ENCODE data around the gene COX20. TPM values are rescaled to one million over a fixed set of nuclear protein-coding genes. Genes with fewer than 3 reads are reported as not detected.

Gene COX20
- total and polyA plus RNA-seq, 2 of the 8 experiments (the other 6 are each of a cell fraction or from before 2014, with no cell fraction given) = 17.5 to 28.8 TPM

DNA sequence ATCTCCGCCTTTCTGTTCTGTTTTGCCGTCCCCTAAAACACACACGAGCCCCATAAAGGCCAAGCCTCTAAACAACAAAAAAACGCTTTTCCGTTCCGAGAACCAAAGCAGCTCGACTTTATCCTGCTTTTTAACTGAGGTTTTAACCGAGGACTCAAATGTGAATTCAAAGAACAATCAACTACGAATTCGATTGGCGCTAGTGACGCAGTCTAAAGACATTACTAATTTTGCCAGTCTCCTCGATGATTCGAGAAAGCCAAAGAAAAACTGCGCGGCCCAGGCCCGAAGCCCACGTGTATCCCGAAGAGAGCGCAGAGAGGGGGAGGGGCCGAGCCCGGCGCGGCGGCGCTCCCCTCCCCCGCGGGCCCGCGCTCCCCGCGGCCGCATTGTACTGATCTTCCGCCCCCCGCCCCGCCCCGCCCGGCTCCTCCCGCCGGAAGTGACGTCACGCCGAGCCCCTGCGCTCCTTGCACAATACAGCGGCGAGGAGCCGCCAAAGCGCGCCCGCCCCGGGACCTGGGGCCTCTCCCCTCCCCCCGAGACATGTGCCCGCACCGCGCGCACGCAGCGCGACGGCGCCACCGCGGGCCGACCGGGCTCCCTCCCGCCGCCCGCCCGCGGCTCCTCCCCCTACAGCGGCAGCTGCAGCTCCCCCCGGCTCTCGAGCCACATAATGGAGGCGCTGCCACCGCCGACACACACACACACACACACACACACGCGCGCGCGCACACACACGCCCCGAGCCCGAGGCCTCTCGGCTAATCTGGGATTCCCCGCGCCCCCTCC, 27.4 kb downstream of the COX20 start:
- H3K56ac ChIP-seq (replicated peaks; ENCODE audit: insufficient read length, low read depth, low read length) = peak overlapping the region; percentile 78
- H3K27ac ChIP-seq (ENCODE audit: low read depth, low read length) = peak overlapping the region; percentile 91
- peaks cover 5% of the 10 kb centered on the region for H3K23me2 ChIP-seq (ENCODE audit: low read depth, low read length)
- H4K91ac ChIP-seq (replicated peaks; ENCODE audit: insufficient read length, low read length) = peak overlapping the region; percentile 11
- WGBS, 2 experiments (ENCODE audit: extremely low coverage in 1 of 2, insufficient coverage in 1 of 2, insufficient read length in 1 of 2, insufficient replicate concordance in 2 of 2, low coverage in 1 of 2, low lambda C conversion rate in 2 of 2, missing lambda C conversion rate in 1 of 2) = 2% methylated on average over 41 of the region's 87 CpGs; no CpG with 5 or more reads in 1 of the 2 experiments
- ChIA-PET CTCF (ENCODE audit: partially characterized antibody) (interaction anchor here (0.7 to 2.8 kb wide), 4 partner anchors 27 to 180 kb away, joined by 3 to 12 read pairs (median 3); partner anchors contain the start of gene COX20), POLR2A (ENCODE audit: partially characterized antibody) (interaction anchor here (0.6 to 29.6 kb wide), 18 partner anchors 12 to 305 kb away, joined by 3 to 677 read pairs (median 5); partner anchors contain the start of gene COX20)
- H3K27me3 ChIP-seq (replicated peaks in 1 of 4; ENCODE audit: control insufficient read depth in 3 of 4, extremely low read depth in 1 of 4, insufficient read depth in 3 of 4, low read length in 3 of 4) = no peaks in the 10 kb centered on the region
- H3K4ac ChIP-seq (replicated peaks; ENCODE audit: insufficient read length, low read depth, low read length) = peak overlapping the region; percentile 63
- no peak overlapping the region for H2BK15ac ChIP-seq (ENCODE audit: low read length)
- H2AFZ ChIP-seq (ENCODE audit: low read length) = no peak overlapping the region
- H3K9me3 ChIP-seq (ENCODE audit: insufficient read depth in 2 of 2, low read depth in 1 of 2, low read length in 1 of 2) = no peaks in the 10 kb centered on the region
- peak overlapping the region; percentile 99 to 100 (median 100) for H3K9ac ChIP-seq (replicated peaks in 1 of 4; ENCODE audit: extremely low read depth in 1 of 4, low read depth in 3 of 4, low read length in 3 of 4)
- H3K79me2 ChIP-seq (ENCODE audit: control insufficient read depth in 1 of 2, insufficient read depth in 2 of 2, low read length in 2 of 2) = peaks cover 38 to 65% of the 10 kb centered on the region in 2 experiments
- no peak overlapping the region for H2BK20ac ChIP-seq (ENCODE audit: low read length)
- peak; percentile 85 to 93 for DNase-seq (ENCODE audit: low read depth in 1 of 2, low spot score in 2 of 2)
- peak overlapping the region; percentile 46; the same call in 1 of the 2 replicates for H2BK12ac ChIP-seq (ENCODE audit: low read depth, low read length)
- H2BK5ac ChIP-seq (ENCODE audit: low read depth, low read length) = peak overlapping the region; percentile 91
- H3K4me1 ChIP-seq (replicated peaks in 1 of 4; ENCODE audit: control insufficient read depth in 3 of 4, insufficient read depth in 4 of 4, low read length in 3 of 4) = peaks cover 0 to 6% (median 3%) of the 10 kb centered on the region in 4 experiments; a peak in 4 of 7 replicates
- no peaks in the 10 kb centered on the region; the same call in 1 of the 2 replicates for H3K79me1 ChIP-seq (ENCODE audit: low read depth, low read length)
- peak overlapping the region; percentile 76 to 92 for H3K4me2 ChIP-seq (ENCODE audit: insufficient read depth in 1 of 2, low read depth in 2 of 2, low read length in 2 of 2)
- H4K8ac ChIP-seq (ENCODE audit: extremely low read depth, insufficient read depth, low read length) = peak overlapping the region; percentile 99; the same call in 1 of the 2 replicates
- H2BK120ac ChIP-seq (replicated peaks; ENCODE audit: low read depth, low read length) = no peak overlapping the region
- no peak overlapping the region for H3K23ac ChIP-seq (ENCODE audit: insufficient read length)
- H4K20me1 ChIP-seq (replicated peaks in 1 of 2; ENCODE audit: control insufficient read depth in 1 of 2, insufficient read depth in 2 of 2, low read length in 2 of 2) = peaks cover 30 to 33% of the 10 kb centered on the region in 2 experiments
- no peak overlapping the region for H3K14ac ChIP-seq (ENCODE audit: insufficient read length)
- H2AK5ac ChIP-seq (ENCODE audit: low read depth, low read length) = peak overlapping the region; percentile 18; the same call in 1 of the 2 replicates
- peak overlapping the region; percentile 84 for H3K18ac ChIP-seq (ENCODE audit: extremely low read depth, low read length)
- FAIRE-seq = no peak
- H4K5ac ChIP-seq (ENCODE audit: insufficient read length, low read depth, low read length) = peak overlapping the region; percentile 95
- H3K36me3 ChIP-seq (ENCODE audit: control insufficient read depth in 2 of 4, insufficient read depth in 4 of 4, low read length in 3 of 4) = peaks cover 24 to 48% (median 38%) of the 10 kb centered on the region in 4 experiments
- peak overlapping the region; percentile 91 to 100 (median 98) for H3K4me3 ChIP-seq (ENCODE audit: extremely low read depth in 1 of 4, insufficient read depth in 2 of 4, low read depth in 3 of 4, low read length in 4 of 4)
- TF ChIP-seq EZH2 (IDR thresholded peaks at IDR 0.05; ENCODE audit: low read depth, low read length, severe bottlenecking) = no peak
- TF ChIP-seq SIN3A (conservative IDR thresholded peaks at IDR 0.05 in 1 of 2, IDR thresholded peaks at IDR 0.05 in 1 of 2; ENCODE audit: low read depth in 1 of 2, low read length in 2 of 2) = peak in 1 of 2 experiments; percentile 65; a peak in 3 of 4 replicates
- TF ChIP-seq FOSL1 (IDR thresholded peaks at IDR 0.05; ENCODE audit: insufficient read depth, low read depth, low read length) = 0 out of 2 replicates have a peak, but pooled peaks have one; percentile 8
- no peak for TF ChIP-seq BACH1 (IDR thresholded peaks at IDR 0.05; ENCODE audit: low read length)
- no peak for TF ChIP-seq KDM1A (IDR thresholded peaks at IDR 0.05; ENCODE audit: borderline replicate concordance, low read length)
- no peak for TF ChIP-seq EP300 (IDR thresholded peaks at IDR 0.05; ENCODE audit: borderline replicate concordance in 1 of 2, low read depth in 2 of 2, low read length in 2 of 2)
- no peak for TF ChIP-seq HDAC6 (IDR thresholded peaks at IDR 0.05; ENCODE audit: low read depth, low read length)
- no peak for TF ChIP-seq TEAD4 (IDR thresholded peaks at IDR 0.05; ENCODE audit: low read depth, low read length)

Data from H1 (cell line).